Endothelial cell of umbilical vein (primary cell): ENCODE results near the gene RYR1. TPM values are rescaled to one million over a fixed set of nuclear protein-coding genes. Genes with fewer than 3 reads are reported as not detected.

Experiments used
- BruUV-seq: library from RNA; stranded (reverse); fragments of 400-500 nt; replicated peaks from 2 replicates; lab custom pipeline; 2021; lab: Mats Ljungman, UMichigan
- CTCF ChIA-PET: fragments of 300-600, 350-600 bp; sonication (Branson Sonifier 250); formaldehyde crosslinking; loops from one replicate; lab custom pipeline; 2021; ENCODE audit warnings: antibody characterized with exemption, inconsistent platforms; lab: Charles Lee
- POLR2A ChIA-PET: fragments of 300-600, 350-600 bp; sonication (Branson Sonifier 250); formaldehyde crosslinking; loops from one replicate; lab custom pipeline; 2021; ENCODE audit warnings: antibody characterized with exemption, inconsistent platforms; lab: Charles Lee
- DNase-seq: peaks from one replicate; pipeline ENCODE4 v3.0.0-alpha.2; 2011; ENCODE audit warnings: low read depth, low spot score
- FAIRE-seq: peaks from 2 replicates; lab custom pipeline; 2011; peaks lifted over from hg19 to GRCh38; lab: Jason Lieb, UNC
- H2AFZ ChIP-seq: 2 replicates; pipeline ENCODE4 v1.6.0; 2012; ENCODE audit warnings: low read depth, low read length, control low read depth, inconsistent platforms
- H3K27ac ChIP-seq: 2 replicates; pipeline ENCODE4 v1.5.1; 2011; ENCODE audit warnings: low read depth, mild to moderate bottlenecking, control low read depth, low read length, moderate library complexity; ENCODE audit not compliant: insufficient read depth
- H3K27me3 ChIP-seq, 2 experiments: 2 replicates each; pipeline versions ENCODE4 v1.6.0 to v1.6.1; 2011; ENCODE audit warnings: low read length in 2 of 2, mixed read lengths in 1 of 2; ENCODE audit not compliant: control insufficient read depth in 2 of 2, insufficient read depth in 2 of 2
- H3K36me3 ChIP-seq, 2 experiments: 2 replicates in 1 of 2; 3 replicates in 1 of 2; pipeline ENCODE4 v1.5.1; 2011; ENCODE audit warnings: low read length in 2 of 2, mild to moderate bottlenecking in 1 of 2, moderate library complexity in 1 of 2; ENCODE audit not compliant: control insufficient read depth in 2 of 2, insufficient read depth in 2 of 2; ENCODE audit errors: extremely low read depth in 1 of 2
- H3K4me1 ChIP-seq: 3 replicates; pipeline ENCODE4 v1.5.1; 2011; ENCODE audit warnings: mild to moderate bottlenecking, low read length; ENCODE audit not compliant: control insufficient read depth, insufficient read depth; ENCODE audit errors: extremely low read depth
- H3K4me2 ChIP-seq: 2 replicates; pipeline ENCODE4 v1.6.1; 2011; ENCODE audit warnings: low read length, control low read depth, mixed read lengths; ENCODE audit not compliant: insufficient read depth
- H3K4me3 ChIP-seq, 3 experiments: fragments of 200-600 bp in 1 of 3; sonication (generic), shearing (Covaris generic) in 1 of 3; replicated peaks in 1 of 3; 2 replicates each; pipeline ENCODE4 v1.5.1; 2011 to 2016; ENCODE audit warnings: control low read depth in 3 of 3, low read length in 3 of 3, mild to moderate bottlenecking in 2 of 3, inconsistent platforms in 1 of 3, low read depth in 1 of 3, moderate library complexity in 1 of 3; ENCODE audit not compliant: insufficient read depth in 1 of 3
- H3K79me2 ChIP-seq: 2 replicates; pipeline ENCODE4 v1.6.0; 2012; ENCODE audit warnings: low read length, inconsistent platforms; ENCODE audit not compliant: control insufficient read depth, insufficient read depth
- H3K9ac ChIP-seq: replicated peaks from 2 replicates; pipeline ENCODE3; 2011; ENCODE audit warnings: low read length, control low read depth; ENCODE audit not compliant: insufficient read depth; ENCODE audit errors: extremely low read depth
- H3K9me1 ChIP-seq: replicated peaks from 3 replicates; pipeline ENCODE4 v1.6.0; 2011; ENCODE audit warnings: mild to moderate bottlenecking, low read length; ENCODE audit not compliant: control insufficient read depth, insufficient read depth; ENCODE audit errors: extremely low read depth
- H3K9me3 ChIP-seq: replicated peaks from 2 replicates; pipeline ENCODE4 v1.5.1; 2012; ENCODE audit warnings: low read length, inconsistent platforms; ENCODE audit not compliant: control insufficient read depth, insufficient read depth
- H4K20me1 ChIP-seq: replicated peaks from 2 replicates; pipeline ENCODE3; 2011; ENCODE audit warnings: mild to moderate bottlenecking, low read length; ENCODE audit not compliant: control insufficient read depth, insufficient read depth; ENCODE audit errors: extremely low read depth
- CTCF ChIP-seq, 2 donors: IDR thresholded peaks; 1 replicate in 1 of 2; 2 replicates in 1 of 2; pipeline ENCODE4 v1.5.1; 2011; ENCODE audit warnings: low read length in 2 of 2, mild to moderate bottlenecking in 2 of 2, moderate library complexity in 2 of 2, control low read depth in 1 of 2, inconsistent platforms in 1 of 2, low read depth in 1 of 2; ENCODE audit not compliant: insufficient read depth in 1 of 2; ENCODE audit errors: extremely low read depth in 1 of 2
- EZH2 ChIP-seq: IDR thresholded peaks from 2 replicates; pipeline ENCODE4 v1.6.1; 2012; ENCODE audit warnings: borderline replicate concordance, low read depth, mild to moderate bottlenecking, moderate library complexity, low read length, inconsistent platforms; ENCODE audit not compliant: severe bottlenecking
- FOS ChIP-seq: IDR thresholded peaks from 2 replicates; pipeline ENCODE4 v1.6.1; 2011; ENCODE audit warnings: mild to moderate bottlenecking, low read length, moderate library complexity, borderline replicate concordance; ENCODE audit not compliant: insufficient read depth
- GATA2 ChIP-seq: IDR thresholded peaks from 2 replicates; pipeline ENCODE4 v1.7.0; 2011; ENCODE audit warnings: low read depth, mild to moderate bottlenecking, moderate library complexity, mixed read lengths, low read length; ENCODE audit not compliant: insufficient read length, insufficient read depth
- JUN ChIP-seq: IDR thresholded peaks from 2 replicates; pipeline ENCODE4 v1.6.1; 2011; ENCODE audit warnings: borderline replicate concordance, low read depth; ENCODE audit not compliant: insufficient read length, insufficient read depth
- MAX ChIP-seq: IDR thresholded peaks from 2 replicates; pipeline ENCODE4 v1.6.1; 2011; ENCODE audit not compliant: insufficient read depth, insufficient read length
- MYC ChIP-seq: IDR thresholded peaks from one replicate; pipeline ENCODE4 v1.6.1; 2011; ENCODE audit warnings: mild to moderate bottlenecking, low read depth, low read length
- POLR2A ChIP-seq: IDR thresholded peaks from 2 replicates; pipeline ENCODE4 v1.6.1; 2012; ENCODE audit warnings: low read depth, mild to moderate bottlenecking, control low read depth, low read length
- POLR2AphosphoS5 ChIP-seq: IDR thresholded peaks from 2 replicates; pipeline ENCODE4 v1.6.1; 2012; ENCODE audit warnings: low read depth, mild to moderate bottlenecking, control low read depth, low read length, moderate library complexity; ENCODE audit not compliant: insufficient read depth
- dilution Hi-C: fragments of 300-500 bp; cut with MboI; formaldehyde crosslinking; loops from one replicate; pipeline ENCODE4 v1.15.0; 2019; ENCODE audit warnings: low sequenced_read_pairs; ENCODE audit not compliant: extremely low pct_ligation_motif_present
- intact Hi-C: fragments of 100-400 bp; cut with micrococcal nuclease; formaldehyde crosslinking; loops from one replicate; pipeline ENCODE4 v1.10.0; 2022
- polyA plus RNA-seq, 4 experiments: library from polyadenylated mRNA; depleted of rRNA in 3 of 4; stranded (reverse) in 3 of 4; unstranded in 1 of 4; fragments of >200 nt; gene quantifications; 2 replicates each; pipeline versions ENCODE4 v1.2.1 to v1.2.3, GENCODE V29; 2011 to 2012; ENCODE audit warnings: missing spikeins in 1 of 4
- total RNA-seq: library from RNA; stranded (reverse); gene quantifications from 2 replicates; pipeline ENCODE4 v1.2.3, GENCODE V29; 2021

RYR1 gene
- total and polyA plus RNA-seq, 2 donors (not counting 3 experiments of a cell fraction or from before 2014, with no cell fraction given), result under 0.01 to 0.02 TPM

- Histone ChIP-seq H3K4me2 (no peak overlapping the region), H2AFZ (no peak overlapping the region), H3K36me3 (no peaks in the 10 kb centered on the region), H3K79me2 (no peaks in the 10 kb centered on the region), H3K4me3 (no peak overlapping the region), H3K27me3 (no peaks in the 10 kb centered on the region), H3K9ac (no peak overlapping the region), H3K27ac (no peak overlapping the region), H3K9me1 (no peaks in the 10 kb centered on the region), H4K20me1 (no peaks in the 10 kb centered on the region), H3K4me1 (no peaks in the 10 kb centered on the region), H3K9me3 (no peaks in the 10 kb centered on the region)
- CTCF ChIA-PET, result interaction anchor here (0.9 kb wide), 1 partner anchor 40 kb away, joined by 3 read pairs; no protein-coding TSS in a partner anchor
- FAIRE-seq (no peak), DNase-seq (no peak)
- intact Hi-C loops (no loop called here), dilution Hi-C loops (no loop called here)
- POLR2A ChIA-PET, result no interaction called here
- no peak for TF ChIP-seq POLR2AphosphoS5
- TF ChIP-seq EZH2, result no peak
- no peak for TF ChIP-seq POLR2A
- no peak for TF ChIP-seq GATA2
- no peak for TF ChIP-seq CTCF (IDR thresholded peaks at IDR 0.05; ENCODE audit: extremely low read depth in 1 of 2, insufficient read depth in 1 of 2, low read depth in 1 of 2, low read length in 2 of 2)
- no peak for TF ChIP-seq FOS
- no peak for TF ChIP-seq MYC
- TF ChIP-seq MAX, result no peak
- TF ChIP-seq JUN, result no peak
- BruUV-seq, result no TSS peak
Observed at GRCh38 chr19:38583219-38583984, 149.9 kb downstream of the RYR1 start.
